ENCODE measurements around the gene VPREB1. TPM values are rescaled to one million over a fixed set of nuclear protein-coding genes. Genes with fewer than 3 reads are reported as not detected.

Gene VPREB1
- total RNA-seq, 2 donors from 2014 or later: not detected

- Histone ChIP-seq H3K36me3 (no peaks in the 10 kb centered on the region), H3K4me3 (no peak overlapping the region), H3K4me1 (replicated peaks) (no peaks in the 10 kb centered on the region), H3K9me3 (no peaks in the 10 kb centered on the region), H3K27me3 (replicated peaks; ENCODE audit: insufficient read depth) (no peaks in the 10 kb centered on the region), H3K27ac (no peak overlapping the region)
- intact Hi-C loops (cut with DNase I): no loop called here
- no peak for DNase-seq (ENCODE audit: low spot score)
- TF ChIP-seq POLR2AphosphoS5 (IDR thresholded peaks at IDR 0.05): no peak
- TF ChIP-seq CTCF (IDR thresholded peaks at IDR 0.05): no peak
- no peak for TF ChIP-seq POLR2A (IDR thresholded peaks at IDR 0.05)
- 57% methylated on average over 4 of the region's 5 CpGs for WGBS
These were observed 29.7 kb upstream of the VPREB1 start for GRCh38 chr22:22214819-22215329.

GRCh38 chr22:22215659-22216449, 28.7 kb upstream of the VPREB1 start:
- H3K9me3 ChIP-seq: no peaks in the 10 kb centered on the region
- DNase-seq (ENCODE audit: low spot score): no peak
- 86% methylated on average over 5 of the region's 5 CpGs for WGBS
- H3K27me3 ChIP-seq (replicated peaks; ENCODE audit: insufficient read depth): no peaks in the 10 kb centered on the region
- no peak for TF ChIP-seq POLR2AphosphoS5 (IDR thresholded peaks at IDR 0.05)
- no peak for TF ChIP-seq POLR2A (IDR thresholded peaks at IDR 0.05)
- no peak for TF ChIP-seq CTCF (IDR thresholded peaks at IDR 0.05)
- intact Hi-C loops (cut with DNase I): no loop called here
- no peak overlapping the region for H3K4me3 ChIP-seq
- H3K4me1 ChIP-seq (replicated peaks): no peaks in the 10 kb centered on the region
- H3K36me3 ChIP-seq: no peaks in the 10 kb centered on the region
- no peak overlapping the region for H3K27ac ChIP-seq

DNA sequence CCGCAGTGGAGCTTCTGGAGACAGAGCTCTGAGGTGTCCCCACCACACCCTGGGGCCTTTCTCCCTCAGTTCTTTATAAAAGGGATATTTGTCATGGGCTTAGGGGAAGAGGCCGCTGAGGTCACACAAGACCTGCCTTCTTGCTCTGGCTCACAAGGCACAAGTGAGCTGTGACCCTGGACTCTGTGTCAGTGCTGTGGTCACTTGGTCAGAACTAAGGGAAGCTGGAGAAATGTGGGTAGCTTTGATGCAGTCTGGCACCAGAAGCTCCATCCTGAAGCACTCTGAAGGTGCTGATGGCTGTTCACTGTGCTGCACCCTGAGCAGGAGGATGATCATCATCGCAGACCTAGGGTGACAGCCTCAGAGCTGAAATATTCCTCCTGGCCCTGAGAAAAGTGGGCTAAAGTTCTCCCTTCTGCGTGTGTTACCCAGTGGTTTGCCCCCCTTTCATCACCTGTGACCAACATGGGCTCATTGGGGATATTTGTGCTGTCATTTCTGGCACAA, 28.1 kb upstream of the VPREB1 start:
- intact Hi-C loops (cut with DNase I): no loop called here
- no peak for TF ChIP-seq CTCF (IDR thresholded peaks at IDR 0.05)
- TF ChIP-seq POLR2AphosphoS5 (IDR thresholded peaks at IDR 0.05): no peak
- no peak for TF ChIP-seq POLR2A (IDR thresholded peaks at IDR 0.05)
- Histone ChIP-seq H3K36me3 (no peaks in the 10 kb centered on the region), H3K27ac (no peak overlapping the region), H3K4me1 (replicated peaks) (no peaks in the 10 kb centered on the region), H3K27me3 (replicated peaks; ENCODE audit: insufficient read depth) (no peaks in the 10 kb centered on the region), H3K4me3 (no peak overlapping the region), H3K9me3 (no peaks in the 10 kb centered on the region)
- no peak for DNase-seq (ENCODE audit: low spot score)
- 81% methylated on average over 4 of the region's 4 CpGs for WGBS

DNA sequence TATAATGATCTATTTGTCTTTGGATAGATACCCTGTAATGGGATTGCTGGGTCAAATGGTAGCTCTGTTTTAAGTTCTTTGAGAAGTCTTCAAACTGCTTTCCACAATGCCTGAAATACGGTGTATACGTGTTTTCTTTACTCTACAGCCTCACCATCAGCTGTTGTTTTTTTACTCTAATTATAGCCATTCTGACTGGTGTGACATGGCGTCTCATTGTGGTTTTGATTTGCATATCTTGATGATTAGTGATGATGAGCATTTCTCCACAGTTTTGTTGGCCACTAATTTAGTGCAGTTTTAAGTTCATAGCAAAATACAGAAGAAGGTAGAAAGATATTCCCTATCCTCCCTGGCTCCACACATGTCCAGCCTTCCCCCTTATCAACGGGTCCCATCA, 26.3 kb upstream of the VPREB1 start:
- no peak overlapping the region for H3K4me3 ChIP-seq
- TF ChIP-seq POLR2AphosphoS5 (IDR thresholded peaks at IDR 0.05): no peak
- no peak for TF ChIP-seq POLR2A (IDR thresholded peaks at IDR 0.05)
- no peak for TF ChIP-seq CTCF (IDR thresholded peaks at IDR 0.05)
- no peak for DNase-seq (ENCODE audit: low spot score)
- no peak overlapping the region for H3K27ac ChIP-seq
- intact Hi-C loops (cut with DNase I): no loop called here
- no peaks in the 10 kb centered on the region for H3K9me3 ChIP-seq
- 82% methylated on average over 4 of the region's 4 CpGs for WGBS
- H3K27me3 ChIP-seq (replicated peaks; ENCODE audit: insufficient read depth): no peaks in the 10 kb centered on the region
- no peaks in the 10 kb centered on the region for H3K4me1 ChIP-seq (replicated peaks)
- H3K36me3 ChIP-seq: no peaks in the 10 kb centered on the region

Measured in prostate gland (tissue), 2 donors.